OCI-LY3 (cell line): Measurements from ENCODE around the gene SNORC.

Experiments used
- H2AFZ ChIP-seq: fragments of 200-600, 300-600 bp; shearing (Covaris generic); 2 replicates; pipeline ENCODE4 v1.6.0; 2014; ENCODE audit warnings: antibody characterized with exemption, low read depth, low read length
- H3K27ac ChIP-seq: fragments of 200-600, 300-600 bp; sonication (generic); 2 replicates; pipeline ENCODE4 v1.5.1; 2014; ENCODE audit warnings: mild to moderate bottlenecking, low read length, moderate library complexity, mixed read lengths
- H3K27me3 ChIP-seq: fragments of 200-600, 300-600 bp; sonication (generic); 2 replicates; pipeline ENCODE4 v1.6.1; 2014; ENCODE audit warnings: low read depth, low read length, mixed read lengths
- H3K36me3 ChIP-seq: fragments of 200-600, 300-600 bp; sonication (generic); replicated peaks from 2 replicates; pipeline ENCODE3; 2014; ENCODE audit warnings: low read depth, low read length, mixed read lengths
- H3K4me1 ChIP-seq: fragments of 300-600, 200-600 bp; sonication (generic); 2 replicates; pipeline ENCODE4 v1.6.1; 2014; ENCODE audit warnings: low read length, mixed read lengths
- H3K4me2 ChIP-seq: fragments of 200-600, 300-600 bp; sonication (generic); 2 replicates; pipeline ENCODE4 v1.6.1; 2014; ENCODE audit warnings: low read length, mixed read lengths
- H3K4me3 ChIP-seq: fragments of 300-600, 200-600 bp; sonication (generic); 2 replicates; pipeline ENCODE4 v1.5.1; 2014; ENCODE audit warnings: antibody characterized with exemption, mild to moderate bottlenecking, low read length, moderate library complexity
- H3K79me2 ChIP-seq: fragments of 300-600, 200-600 bp; shearing (Covaris generic); 2 replicates; pipeline ENCODE4 v1.6.1; 2014; ENCODE audit warnings: mild to moderate bottlenecking, low read length, mixed read lengths
- H3K9ac ChIP-seq: fragments of 300-600, 200-600 bp; shearing (Covaris generic); 2 replicates; pipeline ENCODE4 v1.6.0; 2014; ENCODE audit warnings: mild to moderate bottlenecking, low read length, moderate library complexity
- H3K9me3 ChIP-seq: fragments of 200-600, 300-600 bp; shearing (Covaris generic); 2 replicates; pipeline ENCODE4 v1.6.1; 2014; ENCODE audit warnings: low read length, mixed read lengths; ENCODE audit not compliant: insufficient read depth
- H4K20me1 ChIP-seq: fragments of 200-600, 300-600 bp; sonication (generic); 2 replicates; pipeline ENCODE4 v1.6.1; 2016; ENCODE audit warnings: low read length, mixed read lengths; ENCODE audit not compliant: insufficient read depth
- CTCF ChIP-seq: fragments of 200-600, 300-600 bp; sonication (generic); IDR thresholded peaks from 2 replicates; pipeline ENCODE4 v1.5.1; 2014; ENCODE audit warnings: antibody characterized with exemption, low read length, low read depth
- EZH2phosphoT487 ChIP-seq: fragments of 200-600 bp; shearing (Covaris generic); IDR thresholded peaks from 2 replicates; pipeline ENCODE4 v1.6.1; 2018; ENCODE audit warnings: antibody characterized with exemption, mixed run types, low read depth

The SNORC gene

DNA sequence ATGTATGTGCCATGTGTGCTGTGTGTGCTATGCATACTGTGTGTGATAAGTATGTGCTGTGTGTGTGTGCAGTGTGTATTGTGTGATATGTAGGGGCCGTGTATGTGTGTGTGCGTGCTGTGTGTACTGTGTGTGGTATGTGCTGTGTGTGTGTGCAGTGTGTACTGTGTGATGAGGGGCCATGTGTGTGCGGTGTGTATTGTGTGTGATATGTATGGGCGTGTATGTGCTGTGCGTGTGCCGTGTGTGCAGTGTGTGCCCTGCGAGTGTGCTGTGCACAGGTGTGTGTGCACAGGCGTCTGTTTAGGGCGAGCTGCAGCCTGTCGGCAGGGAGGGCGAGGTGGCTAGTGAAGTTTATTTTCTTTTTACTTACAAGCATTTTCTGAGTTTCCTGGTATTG lies 16.1 kb downstream of the SNORC start:
- no peak overlapping the region for H3K4me2 ChIP-seq
- no peaks in the 10 kb centered on the region for H3K36me3 ChIP-seq
- H3K4me1 ChIP-seq = peaks cover 2% of the 10 kb centered on the region
- H3K27ac ChIP-seq = no peak overlapping the region
- H4K20me1 ChIP-seq = no peaks in the 10 kb centered on the region
- no peak overlapping the region for H3K9ac ChIP-seq
- TF ChIP-seq CTCF (no peak), EZH2phosphoT487 (no peak)
- no peaks in the 10 kb centered on the region for H3K79me2 ChIP-seq
- no peaks in the 10 kb centered on the region for H3K9me3 ChIP-seq
- H3K27me3 ChIP-seq = no peaks in the 10 kb centered on the region
- no peak overlapping the region for H2AFZ ChIP-seq
- H3K4me3 ChIP-seq = no peak overlapping the region

GRCh38 chr2:232886632-232887031 lies 16.6 kb downstream of the SNORC start:
- TF ChIP-seq CTCF (no peak), EZH2phosphoT487 (no peak)
- H2AFZ ChIP-seq = no peak overlapping the region

DNA sequence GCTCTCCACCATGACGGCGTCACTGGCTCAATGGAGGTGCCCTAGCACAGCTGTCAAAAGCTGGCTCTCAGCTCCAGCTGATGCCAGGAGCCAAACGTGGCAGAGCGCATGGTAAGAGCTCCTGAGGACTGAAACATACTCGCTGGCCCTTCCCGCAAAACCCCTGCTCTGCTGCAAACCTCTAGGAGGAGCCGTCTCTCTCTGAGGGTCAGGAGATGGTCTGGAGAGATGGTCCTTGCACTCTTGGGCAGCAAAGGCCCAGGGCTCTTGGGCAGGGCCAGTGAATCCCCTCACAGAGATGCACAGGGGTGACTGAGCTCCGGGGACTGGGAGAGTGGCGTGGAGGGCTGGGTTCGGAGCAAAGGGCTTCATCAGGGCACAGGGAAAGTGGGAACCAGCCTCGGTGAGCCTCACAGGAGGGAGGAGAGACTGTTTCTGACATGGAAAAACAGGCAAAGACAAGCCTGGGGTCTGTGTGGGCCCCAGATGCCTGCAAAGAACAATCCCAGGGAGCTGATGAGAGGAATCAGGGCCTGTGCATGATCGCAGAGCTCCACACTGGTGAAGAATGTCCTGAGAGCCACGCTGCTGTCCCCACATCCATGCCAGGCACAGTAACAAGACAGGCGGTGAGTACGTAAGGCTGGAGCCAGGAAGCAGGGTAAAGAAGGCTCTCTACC lies 17.2 kb downstream of the SNORC start:
- Histone ChIP-seq H3K4me1 (no peaks in the 10 kb centered on the region), H3K4me2 (no peak overlapping the region), H3K9me3 (no peaks in the 10 kb centered on the region), H4K20me1 (no peaks in the 10 kb centered on the region), H2AFZ (no peak overlapping the region), H3K79me2 (no peaks in the 10 kb centered on the region), H3K4me3 (no peak overlapping the region), H3K27me3 (no peaks in the 10 kb centered on the region), H3K36me3 (no peaks in the 10 kb centered on the region), H3K27ac (no peak overlapping the region), H3K9ac (no peak overlapping the region)
- no peak for TF ChIP-seq EZH2phosphoT487
- peak; percentile 8; the same call in 1 of the 2 replicates for TF ChIP-seq CTCF

More at GRCh38 chr2:232886632-232887031, 16.6 kb downstream of the SNORC start:
- no peaks in the 10 kb centered on the region for H3K4me1 ChIP-seq
- H3K4me2 ChIP-seq = no peak overlapping the region
- H3K36me3 ChIP-seq = no peaks in the 10 kb centered on the region
- no peaks in the 10 kb centered on the region for H4K20me1 ChIP-seq
- H3K4me3 ChIP-seq = no peak overlapping the region
- H3K27ac ChIP-seq = no peak overlapping the region
- no peaks in the 10 kb centered on the region for H3K27me3 ChIP-seq
- H3K9ac ChIP-seq = no peak overlapping the region
- H3K9me3 ChIP-seq = no peaks in the 10 kb centered on the region
- no peaks in the 10 kb centered on the region for H3K79me2 ChIP-seq

GRCh38 chr2:232888099-232888836 lies 18.2 kb downstream of the SNORC start:
- Histone ChIP-seq H3K36me3 (no peaks in the 10 kb centered on the region), H3K9me3 (no peaks in the 10 kb centered on the region), H3K4me1 (no peaks in the 10 kb centered on the region), H3K9ac (no peak overlapping the region), H3K27me3 (no peaks in the 10 kb centered on the region), H3K79me2 (no peaks in the 10 kb centered on the region), H3K27ac (no peak overlapping the region), H4K20me1 (no peaks in the 10 kb centered on the region), H3K4me3 (no peak overlapping the region), H3K4me2 (no peak overlapping the region), H2AFZ (no peak overlapping the region)
- TF ChIP-seq CTCF (no peak), EZH2phosphoT487 (no peak)
